OCI-LY1 (cell line): ENCODE data around the gene GASK1A.

Experiments used
- H2AFZ ChIP-seq: fragments of 200-600 bp; sonication (generic), shearing (Covaris generic); 2 replicates; pipeline ENCODE4 v1.6.0; 2014; ENCODE audit warnings: antibody characterized with exemption, mild to moderate bottlenecking, low read length
- H3F3A ChIP-seq: fragments of 200-600 bp; sonication (generic), shearing (Covaris generic); 2 replicates; pipeline ENCODE4 v1.6.0; 2014; ENCODE audit warnings: mild to moderate bottlenecking, antibody characterized with exemption, low read length, moderate library complexity; ENCODE audit not compliant: insufficient read depth
- H3K27ac ChIP-seq: fragments of 200-600 bp; sonication (generic); 2 replicates; pipeline ENCODE4 v1.5.1; 2014; ENCODE audit warnings: low read length, mixed run types, mild to moderate bottlenecking, low read depth; ENCODE audit not compliant: poor library complexity, severe bottlenecking
- H3K27me3 ChIP-seq: fragments of 200-600 bp; sonication (generic); 2 replicates; pipeline ENCODE4 v1.6.0; 2014; ENCODE audit warnings: antibody characterized with exemption, mild to moderate bottlenecking, low read length, moderate library complexity; ENCODE audit not compliant: insufficient read depth
- H3K36me3 ChIP-seq: fragments of 200-600 bp; sonication (generic); 2 replicates; pipeline ENCODE4 v1.6.1; 2014; ENCODE audit warnings: mild to moderate bottlenecking, antibody characterized with exemption, low read length, moderate library complexity, mixed read lengths; ENCODE audit not compliant: insufficient read depth
- H3K4me1 ChIP-seq: fragments of 200-600 bp; sonication (generic); 2 replicates; pipeline ENCODE4 v1.5.1; 2014; ENCODE audit warnings: mild to moderate bottlenecking, low read length, moderate library complexity; ENCODE audit not compliant: insufficient read depth, severe bottlenecking
- H3K4me2 ChIP-seq: fragments of 200-600 bp; sonication (generic), shearing (Covaris generic); 2 replicates; pipeline ENCODE4 v1.6.1; 2014; ENCODE audit warnings: low read length
- H3K4me3 ChIP-seq: fragments of 200-600 bp; sonication (generic); 2 replicates; pipeline ENCODE4 v1.5.1; 2014; ENCODE audit warnings: low read length, low read depth, mild to moderate bottlenecking, mixed read lengths; ENCODE audit not compliant: poor library complexity, severe bottlenecking
- H3K79me2 ChIP-seq: fragments of 200-600 bp; shearing (Covaris generic); 2 replicates; pipeline ENCODE4 v1.6.1; 2016; ENCODE audit warnings: mixed run types, low read length, mixed read lengths; ENCODE audit not compliant: insufficient read depth
- H3K9ac ChIP-seq: fragments of 200-600 bp; sonication (generic), shearing (Covaris generic); 2 replicates; pipeline ENCODE4 v1.6.1; 2014; ENCODE audit warnings: mild to moderate bottlenecking, low read length, mixed read lengths
- H3K9me2 ChIP-seq: fragments of 200-600 bp; sonication (generic), shearing (Covaris generic); 2 replicates; pipeline ENCODE4 v1.6.1; 2014; ENCODE audit warnings: low read depth, mild to moderate bottlenecking, low read length, mixed read lengths
- H3K9me3 ChIP-seq: fragments of 200-600 bp; shearing (Covaris generic); 2 replicates; pipeline ENCODE4 v1.6.1; 2014; ENCODE audit warnings: low read length, mixed read lengths
- H4K20me1 ChIP-seq: fragments of 200-600 bp; sonication (generic), shearing (Covaris generic); 2 replicates; pipeline ENCODE4 v1.6.0; 2016; ENCODE audit warnings: mild to moderate bottlenecking, low read length; ENCODE audit not compliant: insufficient read depth
- CTCF ChIP-seq: fragments of 200-600 bp; sonication (generic), shearing (Covaris generic); IDR thresholded peaks from 2 replicates; pipeline ENCODE4 v1.5.1; 2017; ENCODE audit warnings: mild to moderate bottlenecking, antibody characterized with exemption, low read length, moderate library complexity, mixed read lengths
- EZH2 ChIP-seq: fragments of 200-600 bp; sonication (generic), shearing (Covaris generic); IDR thresholded peaks from 2 replicates; pipeline ENCODE4 v1.8.0; 2017; ENCODE audit warnings: borderline replicate concordance, mixed run types, mild to moderate bottlenecking, antibody characterized with exemption, low read length, moderate library complexity, mixed read lengths

Gene GASK1A

GRCh38 chr3:43091481-43091880 is 112.4 kb downstream of the GASK1A start:
- Histone ChIP-seq H3K9me3 (no peaks in the 10 kb centered on the region), H3K9ac (no peak overlapping the region), H3K79me2 (no peaks in the 10 kb centered on the region), H3K9me2 (no peaks in the 10 kb centered on the region), H3K4me1 (no peaks in the 10 kb centered on the region), H4K20me1 (no peaks in the 10 kb centered on the region), H3K36me3 (no peaks in the 10 kb centered on the region), H3K4me2 (no peak overlapping the region), H3K4me3 (no peak overlapping the region), H2AFZ (no peak overlapping the region), H3F3A (no peaks in the 10 kb centered on the region), H3K27me3 (no peaks in the 10 kb centered on the region), H3K27ac (no peak overlapping the region)
- TF ChIP-seq CTCF (no peak), EZH2 (no peak)

- no peaks in the 10 kb centered on the region for H3K79me2 ChIP-seq
- no peaks in the 10 kb centered on the region for H3K9me2 ChIP-seq
- TF ChIP-seq EZH2 (no peak), CTCF (no peak)
- H3K36me3 ChIP-seq, result no peaks in the 10 kb centered on the region
- H2AFZ ChIP-seq, result no peak overlapping the region
- no peak overlapping the region for H3K4me2 ChIP-seq
- H3K27me3 ChIP-seq, result no peaks in the 10 kb centered on the region
- no peaks in the 10 kb centered on the region for H3K9me3 ChIP-seq
- no peaks in the 10 kb centered on the region for H3K4me1 ChIP-seq
- H3F3A ChIP-seq, result no peaks in the 10 kb centered on the region
- H4K20me1 ChIP-seq, result no peaks in the 10 kb centered on the region
- no peak overlapping the region for H3K9ac ChIP-seq
- no peak overlapping the region for H3K4me3 ChIP-seq
- no peak overlapping the region for H3K27ac ChIP-seq
These were observed 113.9 kb downstream of the GASK1A start for GRCh38 chr3:43093006-43093405.

GRCh38 chr3:43093974-43094373 is 114.9 kb downstream of the GASK1A start:
- TF ChIP-seq EZH2 (no peak), CTCF (no peak)
- no peaks in the 10 kb centered on the region for H3K27me3 ChIP-seq

More at GRCh38 chr3:43093974-43094373, 114.9 kb downstream of the GASK1A start:
- Histone ChIP-seq H3K4me2 (no peak overlapping the region), H3K9me2 (no peaks in the 10 kb centered on the region), H3K27ac (no peak overlapping the region), H3K4me3 (no peak overlapping the region), H4K20me1 (no peaks in the 10 kb centered on the region), H3K9me3 (no peaks in the 10 kb centered on the region), H3K79me2 (no peaks in the 10 kb centered on the region), H2AFZ (no peak overlapping the region), H3F3A (no peaks in the 10 kb centered on the region), H3K9ac (no peak overlapping the region), H3K36me3 (no peaks in the 10 kb centered on the region), H3K4me1 (no peaks in the 10 kb centered on the region)
